ENCODE data around the gene GFRA1. TPM values are rescaled to one million over a fixed set of nuclear protein-coding genes. Genes with fewer than 3 reads are reported as not detected.

Gene GFRA1
- total RNA-seq, 4 donors from 2014 or later, result 1.8 to 21.4 (median 12.1) TPM

DNA sequence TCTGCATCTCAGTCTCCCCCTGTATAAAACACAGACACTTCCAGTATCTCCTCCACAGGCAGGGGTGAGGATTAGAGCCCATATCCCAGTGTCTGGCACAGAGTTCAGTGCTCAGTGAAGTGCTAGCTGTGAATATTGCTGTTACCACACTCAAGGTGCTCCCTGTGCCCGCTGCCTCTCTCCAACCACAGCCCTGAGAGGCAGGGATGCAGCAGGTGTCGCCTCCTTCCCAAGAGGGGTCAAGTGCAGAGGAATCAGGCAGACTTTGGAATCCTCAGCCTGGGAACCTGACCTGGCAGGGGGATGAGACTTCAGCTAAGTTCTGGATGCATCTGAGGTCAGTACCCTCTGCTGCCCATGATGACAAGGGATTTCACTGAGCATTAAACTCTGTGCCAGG lies 163.1 kb downstream of the GFRA1 start:
- no peaks in the 10 kb centered on the region for H3K36me3 ChIP-seq
- no peak overlapping the region for H3K4me3 ChIP-seq
- TF ChIP-seq, protein P1, sequence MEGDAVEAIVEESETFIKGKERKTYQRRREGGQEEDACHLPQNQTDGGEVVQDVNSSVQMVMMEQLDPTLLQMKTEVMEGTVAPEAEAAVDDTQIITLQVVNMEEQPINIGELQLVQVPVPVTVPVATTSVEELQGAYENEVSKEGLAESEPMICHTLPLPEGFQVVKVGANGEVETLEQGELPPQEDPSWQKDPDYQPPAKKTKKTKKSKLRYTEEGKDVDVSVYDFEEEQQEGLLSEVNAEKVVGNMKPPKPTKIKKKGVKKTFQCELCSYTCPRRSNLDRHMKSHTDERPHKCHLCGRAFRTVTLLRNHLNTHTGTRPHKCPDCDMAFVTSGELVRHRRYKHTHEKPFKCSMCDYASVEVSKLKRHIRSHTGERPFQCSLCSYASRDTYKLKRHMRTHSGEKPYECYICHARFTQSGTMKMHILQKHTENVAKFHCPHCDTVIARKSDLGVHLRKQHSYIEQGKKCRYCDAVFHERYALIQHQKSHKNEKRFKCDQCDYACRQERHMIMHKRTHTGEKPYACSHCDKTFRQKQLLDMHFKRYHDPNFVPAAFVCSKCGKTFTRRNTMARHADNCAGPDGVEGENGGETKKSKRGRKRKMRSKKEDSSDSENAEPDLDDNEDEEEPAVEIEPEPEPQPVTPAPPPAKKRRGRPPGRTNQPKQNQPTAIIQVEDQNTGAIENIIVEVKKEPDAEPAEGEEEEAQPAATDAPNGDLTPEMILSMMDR (IDR thresholded peaks at IDR 0.05), result no peak
- no peak for TF ChIP-seq POLR2A (IDR thresholded peaks at IDR 0.05)
- H3K27me3 ChIP-seq, result no peaks in the 10 kb centered on the region
- no peak for DNase-seq
- no peak overlapping the region for H3K27ac ChIP-seq
- H3K9me3 ChIP-seq, result no peaks in the 10 kb centered on the region
- no peaks in the 10 kb centered on the region for H3K4me1 ChIP-seq

DNA sequence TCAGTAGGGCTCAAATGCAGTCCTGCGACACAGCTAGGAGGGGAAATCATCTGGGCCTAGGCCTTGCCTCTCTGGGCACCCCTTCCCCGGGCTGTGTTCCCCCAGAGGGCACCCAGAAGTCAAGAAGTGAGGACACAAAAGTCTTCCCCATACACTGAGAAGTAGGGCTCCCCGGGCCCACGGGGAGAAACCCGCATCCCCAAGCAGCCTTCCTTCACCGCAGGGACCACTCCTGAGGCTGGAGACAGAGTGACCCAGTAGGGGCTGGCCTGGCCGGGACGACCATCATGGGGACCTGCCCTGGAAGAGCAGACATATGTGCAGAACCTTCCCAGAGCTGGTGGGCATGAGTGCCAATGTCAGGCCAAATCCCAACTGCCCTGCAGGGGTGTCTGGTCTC lies 163.5 kb downstream of the GFRA1 start:
- H3K9me3 ChIP-seq, result no peaks in the 10 kb centered on the region
- no peak for DNase-seq
- no peak overlapping the region for H3K4me3 ChIP-seq
- no peak for TF ChIP-seq POLR2A (IDR thresholded peaks at IDR 0.05)
- TF ChIP-seq, protein P1 (IDR thresholded peaks at IDR 0.05), result no peak
- H3K4me1 ChIP-seq, result no peaks in the 10 kb centered on the region
- H3K27me3 ChIP-seq, result no peaks in the 10 kb centered on the region
- H3K36me3 ChIP-seq, result no peaks in the 10 kb centered on the region
- no peak overlapping the region for H3K27ac ChIP-seq

DNA sequence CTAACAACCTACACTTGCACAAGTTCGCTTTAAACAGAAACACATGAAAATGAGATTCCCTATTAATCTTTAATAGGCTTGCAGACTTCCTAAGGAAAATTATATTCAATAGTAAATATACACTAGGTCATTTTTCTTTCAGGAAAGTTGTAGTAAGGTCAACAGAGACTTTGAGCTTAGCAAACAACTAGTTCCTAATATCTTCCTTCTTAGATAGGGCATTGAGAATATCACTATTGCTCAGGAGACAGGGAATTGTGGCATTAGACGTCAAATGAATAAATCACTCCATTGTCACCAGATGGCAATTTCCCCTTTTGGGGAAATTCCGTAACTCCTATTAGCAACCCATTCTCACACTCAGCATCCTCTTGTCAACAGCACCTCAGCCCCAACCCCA lies 164.9 kb downstream of the GFRA1 start:
- DNase-seq, result no peak
- no peak overlapping the region for H3K27ac ChIP-seq
- H3K4me3 ChIP-seq, result no peak overlapping the region
- H3K36me3 ChIP-seq, result no peaks in the 10 kb centered on the region
- no peaks in the 10 kb centered on the region for H3K4me1 ChIP-seq
- TF ChIP-seq, protein P1 (IDR thresholded peaks at IDR 0.05), result no peak
- no peak for TF ChIP-seq POLR2A (IDR thresholded peaks at IDR 0.05)
- H3K9me3 ChIP-seq, result no peaks in the 10 kb centered on the region
- H3K27me3 ChIP-seq, result no peaks in the 10 kb centered on the region

DNA sequence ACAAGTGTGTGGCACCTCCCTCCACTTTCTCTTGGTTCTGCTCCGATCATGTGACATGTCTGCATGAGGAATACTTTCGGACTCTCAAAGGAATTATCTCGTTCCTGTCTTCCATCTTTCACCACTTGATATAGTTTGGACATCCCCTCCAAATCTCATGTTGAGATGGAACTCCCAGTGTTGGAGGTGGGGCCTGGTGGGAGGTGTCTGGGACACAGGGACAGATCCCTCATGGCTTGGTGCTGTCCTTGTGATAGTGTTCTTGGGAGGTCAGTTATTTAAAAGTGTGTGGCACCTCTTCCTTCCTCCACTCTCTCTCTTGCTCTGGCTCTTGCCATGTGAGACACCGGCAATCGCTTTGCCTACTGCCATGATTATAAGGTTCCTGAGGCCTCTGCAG lies 166.4 kb downstream of the GFRA1 start:
- TF ChIP-seq, protein P1 (IDR thresholded peaks at IDR 0.05), result no peak
- no peak for TF ChIP-seq POLR2A (IDR thresholded peaks at IDR 0.05)
- DNase-seq, result no peak
- no peaks in the 10 kb centered on the region for H3K9me3 ChIP-seq
- H3K27ac ChIP-seq, result no peak overlapping the region
- no peaks in the 10 kb centered on the region for H3K4me1 ChIP-seq
- H3K4me3 ChIP-seq, result no peak overlapping the region
- no peaks in the 10 kb centered on the region for H3K36me3 ChIP-seq
- no peaks in the 10 kb centered on the region for H3K27me3 ChIP-seq

DNA sequence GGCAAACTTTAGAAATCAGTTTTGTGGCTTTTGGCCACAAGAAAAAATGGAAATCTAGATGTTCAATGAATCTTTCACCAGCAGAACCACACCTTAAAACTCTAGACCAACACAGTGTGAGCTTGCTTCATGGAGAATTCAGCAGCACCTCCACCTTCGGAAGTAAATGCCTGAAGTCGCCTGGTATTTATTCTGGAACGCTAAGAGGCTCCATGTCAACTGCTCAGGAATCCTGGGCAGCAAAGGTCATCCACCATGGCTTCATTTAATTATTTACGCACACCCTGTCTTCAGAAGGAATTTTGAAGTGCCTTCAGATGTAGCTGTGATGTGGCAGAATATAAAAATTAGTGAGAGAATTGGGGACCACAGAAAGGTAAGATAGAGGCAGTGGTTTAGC lies 167.7 kb downstream of the GFRA1 start:
- no peaks in the 10 kb centered on the region for H3K9me3 ChIP-seq
- TF ChIP-seq, protein P1 (IDR thresholded peaks at IDR 0.05), result no peak
- TF ChIP-seq POLR2A (IDR thresholded peaks at IDR 0.05), result no peak
- H3K27me3 ChIP-seq, result no peaks in the 10 kb centered on the region
- no peak overlapping the region for H3K4me3 ChIP-seq
- H3K4me1 ChIP-seq, result no peaks in the 10 kb centered on the region
- DNase-seq, result no peak
- no peaks in the 10 kb centered on the region for H3K36me3 ChIP-seq
- H3K27ac ChIP-seq, result no peak overlapping the region

All from Peyer's patch (tissue), 4 donors.